K562 (cell line): ENCODE measurements around the gene TMEM141. TPM values are rescaled to one million over a fixed set of nuclear protein-coding genes. Genes with fewer than 3 reads are reported as not detected.

Source experiments
- ATAC-seq: fragments of 200-7000 bp; cut with Tn5 transposase; 3 replicates; pipeline ENCODE4 v1.9.1; 2020; ENCODE audit warnings: moderate library complexity
- BruUV-seq: library from RNA; stranded (reverse); fragments of 400-500 nt; replicated peaks from 2 replicates; lab custom pipeline; 2021; lab: Mats Ljungman, UMichigan
- CTCF ChIA-PET: fragments of 300-600 bp; formaldehyde crosslinking; extraction: SDS; loops from one replicate; lab custom pipeline; 2021; ENCODE audit warnings: low intra/inter-chr PET ratio; lab: Yijun Ruan, JAX
- POLR2A ChIA-PET: fragments of 300-600, 350-650 bp; sonication (Branson Sonifier 250); formaldehyde crosslinking; extraction: SDS; loops from one replicate; lab custom pipeline; 2021; ENCODE audit warnings: antibody characterized with exemption, inconsistent platforms; lab: Yijun Ruan, JAX
- DNase-seq, 4 experiments: peaks; one replicate each; pipeline versions ENCODE4 v3.0.0 to v3.0.0-alpha.2; 2011 to 2018; ENCODE audit warnings: low spot score in 3 of 4, mixed read lengths in 3 of 4; ENCODE audit errors: extremely low read depth in 1 of 4
- FAIRE-seq: peaks from 2 replicates; lab custom pipeline; 2011; peaks lifted over from hg19 to GRCh38; lab: Jason Lieb, UNC
- H2AFZ ChIP-seq: 2 replicates; pipeline ENCODE4 v1.6.0; 2011; ENCODE audit warnings: low read depth, low read length, control low read depth, inconsistent platforms
- H3K27ac ChIP-seq: fragments of 200-600 bp; 3 replicates; pipeline ENCODE4 v1.8.0; 2011; ENCODE audit warnings: low read depth, mild to moderate bottlenecking, control low read depth, inconsistent platforms, low read length, moderate library complexity, mixed read lengths; ENCODE audit errors: extremely low read depth
- H3K27me3 ChIP-seq, 2 experiments: fragments of 300-600 bp in 1 of 2; 2 replicates in 1 of 2; 3 replicates in 1 of 2; pipeline versions ENCODE4 v1.6.0 to v1.8.0; 2011; ENCODE audit warnings: inconsistent platforms in 2 of 2, low read length in 2 of 2, mild to moderate bottlenecking in 1 of 2, mixed read lengths in 1 of 2, moderate library complexity in 1 of 2; ENCODE audit not compliant: control insufficient read depth in 2 of 2, insufficient read depth in 2 of 2
- H3K36me3 ChIP-seq: fragments of 300-600 bp; 3 replicates; pipeline ENCODE4 v1.8.0; 2011; ENCODE audit warnings: mild to moderate bottlenecking, low read length, inconsistent platforms; ENCODE audit not compliant: control insufficient read depth, insufficient read depth
- H3K4me1 ChIP-seq, 2 experiments: fragments of 200-600 bp in 1 of 2; replicated peaks in 1 of 2; 2 replicates in 1 of 2; 3 replicates in 1 of 2; pipeline versions ENCODE4 v1.5.1 to v1.8.0; 2011; ENCODE audit warnings: inconsistent platforms in 2 of 2, low read length in 2 of 2, mild to moderate bottlenecking in 1 of 2, mixed read lengths in 1 of 2, moderate library complexity in 1 of 2; ENCODE audit not compliant: control insufficient read depth in 2 of 2, insufficient read depth in 2 of 2
- H3K4me2 ChIP-seq: 2 replicates; pipeline ENCODE4 v1.6.1; 2011; ENCODE audit warnings: low read length, control low read depth, inconsistent platforms, mixed read lengths; ENCODE audit not compliant: insufficient read depth
- H3K4me3 ChIP-seq: fragments of 200-600 bp; sonication (generic), shearing (Covaris generic); 2 replicates; pipeline ENCODE4 v1.5.1; 2016; ENCODE audit warnings: control low read depth, inconsistent platforms
- H3K79me2 ChIP-seq: fragments of 200-600 bp; 3 replicates; pipeline ENCODE4 v1.8.0; 2011; ENCODE audit warnings: low read length, inconsistent platforms; ENCODE audit not compliant: control insufficient read depth, insufficient read depth
- H3K9ac ChIP-seq, 2 experiments: 2 replicates each; pipeline versions ENCODE4 v1.6.0 to v1.6.1; 2011; ENCODE audit warnings: low read depth in 2 of 2, low read length in 2 of 2, control low read depth in 1 of 2, inconsistent platforms in 1 of 2, mild to moderate bottlenecking in 1 of 2, mixed read lengths in 1 of 2; ENCODE audit not compliant: insufficient read depth in 1 of 2
- H3K9me1 ChIP-seq: one replicate; pipeline ENCODE4 v1.6.0; 2011; ENCODE audit warnings: inconsistent platforms, mild to moderate bottlenecking, low read length, moderate library complexity; ENCODE audit not compliant: control insufficient read depth, insufficient read depth
- H3K9me3 ChIP-seq: replicated peaks from 2 replicates; pipeline ENCODE4 v1.5.1; 2011; ENCODE audit warnings: low read depth, low read length, inconsistent platforms; ENCODE audit not compliant: control insufficient read depth, insufficient read depth
- H4K20me1 ChIP-seq: replicated peaks from 2 replicates; pipeline ENCODE4 v1.6.1; 2011; ENCODE audit warnings: low read length, inconsistent platforms, mixed read lengths; ENCODE audit not compliant: control insufficient read depth, insufficient read depth
- ATF1 ChIP-seq, 2 experiments: fragments of 450-650 bp in 1 of 2; IDR thresholded peaks; 2 replicates each; pipeline ENCODE4 v1.6.1; 2016; ENCODE audit warnings: missing compliant biosample characterization in 1 of 2, missing genetic modification characterization in 1 of 2
- DMBX1 ChIP-seq: fragments of 250-450 bp; sonication (Bioruptor Pico); IDR thresholded peaks from 2 replicates; pipeline ENCODE4 v1.8.0; 2022; ENCODE audit warnings: inconsistent platforms, mild to moderate bottlenecking, moderate library complexity, borderline replicate concordance
- ILK ChIP-seq: fragments of 450-650 bp; IDR thresholded peaks from 2 replicates; pipeline ENCODE4 v1.6.1; 2016; ENCODE audit warnings: missing genetic modification characterization, low read depth, mild to moderate bottlenecking, missing compliant biosample characterization, moderate library complexity, borderline replicate concordance
- IRF9 ChIP-seq: fragments of 450-650 bp; IDR thresholded peaks from 2 replicates; pipeline ENCODE4 v1.6.1; 2016; ENCODE audit warnings: missing biosample characterization, missing genetic modification characterization
- NFE2L1 ChIP-seq: fragments of 450-650 bp; IDR thresholded peaks from 2 replicates; pipeline ENCODE4 v1.6.1; 2016; ENCODE audit warnings: missing genetic modification characterization, low read depth, mild to moderate bottlenecking, missing compliant biosample characterization, moderate library complexity, borderline replicate concordance
- NFIX ChIP-seq: fragments of 250-450 bp; sonication (Bioruptor Pico); IDR thresholded peaks from 2 replicates; pipeline ENCODE4 v1.4.0; 2020; ENCODE audit warnings: low read depth, mild to moderate bottlenecking, moderate library complexity
- PHF8 ChIP-seq: fragments of 200-600 bp; sonication (generic); IDR thresholded peaks from 2 replicates; pipeline ENCODE4 v1.6.1; 2012; ENCODE audit warnings: mixed run types, mild to moderate bottlenecking, inconsistent platforms, low read length, moderate library complexity, borderline replicate concordance
- SOX6 ChIP-seq: fragments of 450-650 bp; IDR thresholded peaks from 2 replicates; pipeline ENCODE4 v1.6.1; 2014; ENCODE audit warnings: mild to moderate bottlenecking
- SP1 ChIP-seq: sonication (generic); formaldehyde crosslinking; IDR thresholded peaks from 2 replicates; pipeline ENCODE4 v1.8.1; 2022; ENCODE audit warnings: mild to moderate bottlenecking, missing genetic modification reagents
- TCFL5 ChIP-seq: fragments of 250-450 bp; sonication (Bioruptor Pico); conservative IDR thresholded peaks from 2 replicates; pipeline ENCODE4 v1.6.1; 2021; ENCODE audit warnings: mild to moderate bottlenecking, moderate library complexity, matching md5 sums
- TSHZ1 ChIP-seq: fragments of 250-450 bp; sonication (Bioruptor Pico); IDR thresholded peaks from 2 replicates; pipeline ENCODE4 v1.4.0; 2020; ENCODE audit warnings: mild to moderate bottlenecking, moderate library complexity
- UBTF ChIP-seq, 2 experiments: IDR thresholded peaks; 2 replicates each; pipeline ENCODE4 v1.6.1; 2012; ENCODE audit warnings: improper control_type of control experiment in 2 of 2, low read depth in 2 of 2, low read length in 2 of 2, borderline replicate concordance in 1 of 2
- ZFP1 ChIP-seq: fragments of 450-650 bp; formaldehyde crosslinking; IDR thresholded peaks from 2 replicates; pipeline ENCODE4 v1.4.0; 2020; ENCODE audit warnings: mild to moderate bottlenecking, mixed read lengths
- ZNF644 ChIP-seq: fragments of 200-800 bp; sonication (Bioruptor generic); IDR thresholded peaks from 2 replicates; pipeline ENCODE4 v1.6.1; 2016; ENCODE audit warnings: low read depth, missing genetic modification characterization, missing compliant biosample characterization
- WGBS: fragments of 100-300 bp; shearing (Covaris generic); methylation state at CpG from one replicate; pipeline ENCODE4 v1.1.6; 2016; ENCODE audit warnings: low coverage, mixed read lengths; ENCODE audit not compliant: insufficient coverage; ENCODE audit errors: missing lambda C conversion rate; 5-methylcytosine and 5-hydroxymethylcytosine counted together
- in situ Hi-C: fragments of 300-500 bp; cut with MboI; formaldehyde crosslinking; loops from 4 replicates; pipeline ENCODE4 v1.15.0; 2018; ENCODE audit warnings: inconsistent platforms, mixed read lengths
- intact Hi-C: fragments of 100-400 bp; cut with micrococcal nuclease; formaldehyde crosslinking; loops from 2 replicates; pipeline ENCODE4 v1.14.2; 2022
- polyA plus RNA-seq, 8 experiments: library from polyadenylated mRNA; depleted of rRNA in 4 of 8; stranded (reverse) in 5 of 8; unstranded in 3 of 8; fragments of >200 nt; fragmentation: Nextera tagmentation in 2 of 8; fragmentation: Illumina TruSeq in 1 of 8; extraction: Ambion mirVana in 2 of 8; extraction: Trizol in 1 of 8; gene quantifications; 2 replicates each; pipeline versions ENCODE4 v1.2.1 to v1.2.3, GENCODE V29; 2011 to 2014; ENCODE audit warnings: inconsistent platforms in 1 of 8, missing spikeins in 1 of 8
- total RNA-seq, 7 experiments: library from RNA; depleted of rRNA in 6 of 7; stranded (reverse); fragments of >200 nt in 6 of 7; fragmentation: Illumina TruSeq in 2 of 7; extraction: Trizol in 2 of 7; gene quantifications; 2 replicates each; pipeline versions ENCODE4 v1.2.1 to v1.2.3, GENCODE V29; 2011 to 2021; ENCODE audit warnings: low replicate concordance in 1 of 7

Gene TMEM141
- total and polyA plus RNA-seq, 9 of the 15 experiments (the other 6 are each of a cell fraction or from before 2014, with no cell fraction given): 21.5 to 123 (median 74.8) TPM

GRCh38 chr9:136789523-136789937 is 1.6 kb upstream of the TMEM141 start:
- Histone ChIP-seq H3K9me3 (no peaks in the 10 kb centered on the region), H3K9ac (peak overlapping the region in 1 of 2 experiments; percentile 74; a peak in 3 of 4 replicates), H3K9me1 (peaks cover 4% of the 10 kb centered on the region), H3K4me3 (no peak overlapping the region), H3K4me1 (peaks cover 54 to 59% of the 10 kb centered on the region in 2 experiments), H3K27me3 (no peaks in the 10 kb centered on the region), H4K20me1 (peaks cover 5% of the 10 kb centered on the region; the same call in 1 of the 2 replicates), H3K36me3 (peaks cover 18% of the 10 kb centered on the region; the same call in 1 of the 3 replicates), H2AFZ (peak overlapping the region; percentile 87; the same call in 1 of the 2 replicates), H3K79me2 (peaks cover 19% of the 10 kb centered on the region), H3K27ac (peak overlapping the region; percentile 93), H3K4me2 (peak overlapping the region; percentile 81)
- ChIA-PET CTCF (no interaction called here), POLR2A (interaction anchor here (0.8 kb wide), 1 partner anchor 216 kb away, joined by 3 read pairs; no protein-coding TSS in a partner anchor)
- intact Hi-C loops: loop anchor here (5.0 to 10.0 kb wide), 2 partner anchors 158 to 455 kb away; partner anchors contain the start of genes C8G and TUBB4B
- 19% methylated on average over 3 of the region's 3 CpGs for WGBS
- FAIRE-seq (no peak), ATAC-seq (no peak), DNase-seq (peak in 1 of 4 experiments; percentile 47)
- BruUV-seq: no TSS peak
- in situ Hi-C loops: loop anchor here (25.0 kb wide), 1 partner anchor 448 kb away; the partner anchor contains the start of genes CYSRT1, RNF224, SLC34A3 and TUBB4B
- TF ChIP-seq NFE2L1 (tag): no peak
- TF ChIP-seq ILK (tag): peak; percentile 49; the same call in 1 of the 2 replicates
- TF ChIP-seq SP1: no peak
- TF ChIP-seq PHF8: 0 out of 2 replicates have a peak, but pooled peaks have one; percentile 7
- TF ChIP-seq TCFL5 (CRISPR knock-in tag): peak; percentile 81; the same call in 1 of the 2 replicates
- peak; percentile 80; the same call in 1 of the 2 replicates for TF ChIP-seq TSHZ1 (CRISPR knock-in tag)
- TF ChIP-seq NFIX (CRISPR knock-in tag): peak; percentile 7; the same call in 1 of the 2 replicates
- peak; percentile 96 for TF ChIP-seq DMBX1 (CRISPR knock-in tag)
- peak; percentile 83 for TF ChIP-seq ZNF644 (tag)
- TF ChIP-seq IRF9 (tag): peak; percentile 74; the same call in 1 of the 2 replicates
- TF ChIP-seq UBTF (IDR thresholded peaks at IDR 0.05; ENCODE audit: borderline replicate concordance in 1 of 2, low read depth in 2 of 2, low read length in 2 of 2): no peak
- no peak for TF ChIP-seq ATF1 (CRISPR knock-in tag; IDR thresholded peaks at IDR 0.05)
- peak; percentile 54 for TF ChIP-seq ATF1 (tag; IDR thresholded peaks at IDR 0.05)
- TF ChIP-seq ZFP1 (CRISPR knock-in tag): peak; percentile 49; the same call in 1 of the 2 replicates
- TF ChIP-seq SOX6: no peak
